Colon (tissue), 2 donors: ENCODE results near the gene TKT.

Experiments
- FAIRE-seq: peaks from 2 replicates; lab custom pipeline; 2012; peaks lifted over from hg19 to GRCh38; lab: Jason Lieb, UNC
- donor health status: control.
- donor health status: control.

TKT gene

DNA sequence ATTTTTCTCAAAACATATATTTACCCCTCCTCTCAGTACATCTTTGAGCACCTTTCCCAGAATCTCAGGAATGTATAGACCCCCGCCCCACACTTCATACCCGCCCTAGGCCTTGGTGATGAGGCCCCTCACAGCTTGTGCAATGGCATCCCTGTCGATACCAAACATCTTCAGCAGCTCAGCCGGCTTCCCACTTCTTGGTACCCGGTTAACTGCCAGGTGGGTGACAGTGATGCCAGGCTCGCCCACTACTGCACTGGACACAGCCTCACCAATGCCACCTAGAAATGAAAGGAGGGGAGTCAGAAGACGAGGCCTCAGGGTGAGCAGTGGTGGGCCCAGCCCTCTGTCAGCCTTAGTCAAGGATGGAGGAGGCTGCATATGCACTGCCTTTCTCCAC is 30.2 kb downstream of the TKT start:
- FAIRE-seq: no peak

- no peak for FAIRE-seq
These were observed 30.6 kb downstream of the TKT start for GRCh38 chr3:53225181-53225580.

- no peak for FAIRE-seq
These were observed 31.3 kb downstream of the TKT start for GRCh38 chr3:53224536-53224935.

DNA sequence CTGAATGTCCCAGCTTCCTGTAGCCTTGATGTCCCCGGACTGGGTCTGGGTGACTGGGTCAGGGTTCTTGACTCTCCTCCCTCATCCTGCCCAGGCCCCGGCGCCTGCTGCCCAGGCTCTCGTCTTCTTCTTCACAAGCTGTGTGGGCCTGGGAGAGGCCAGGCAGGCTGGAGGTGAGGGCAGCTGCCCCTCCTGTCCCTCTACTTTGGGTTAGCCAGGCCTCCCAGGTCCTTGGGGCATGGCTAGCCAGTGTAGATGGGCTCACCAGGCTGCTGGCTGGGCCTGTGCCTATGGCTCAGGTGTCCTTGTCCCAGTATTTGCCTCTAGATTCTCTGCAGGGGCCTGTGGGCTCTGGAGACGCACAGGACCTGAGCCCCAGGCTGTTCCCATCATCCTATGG is 31.8 kb downstream of the TKT start:
- no peak for FAIRE-seq

- no peak for FAIRE-seq
These were observed 32.3 kb downstream of the TKT start for GRCh38 chr3:53223541-53223966.

DNA sequence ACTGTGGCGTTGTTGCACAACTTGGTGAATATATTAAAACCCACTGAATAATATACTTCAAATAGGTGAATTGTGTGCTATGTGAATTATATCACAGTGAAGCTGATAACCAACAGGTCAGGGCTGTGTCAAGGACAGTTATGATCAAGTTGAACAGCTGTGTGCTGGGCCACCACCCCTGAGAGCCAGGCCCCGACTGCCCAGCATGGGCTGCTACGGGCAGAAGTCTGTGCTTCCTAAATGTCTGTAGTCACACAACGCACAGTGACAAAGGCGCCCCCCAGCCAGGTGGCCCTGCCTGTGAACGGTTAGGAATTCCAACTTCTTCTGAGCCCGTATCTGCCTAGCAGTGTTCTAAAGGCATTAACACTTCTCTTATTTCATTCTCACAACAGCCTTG is 32.8 kb downstream of the TKT start:
- no peak for FAIRE-seq

DNA sequence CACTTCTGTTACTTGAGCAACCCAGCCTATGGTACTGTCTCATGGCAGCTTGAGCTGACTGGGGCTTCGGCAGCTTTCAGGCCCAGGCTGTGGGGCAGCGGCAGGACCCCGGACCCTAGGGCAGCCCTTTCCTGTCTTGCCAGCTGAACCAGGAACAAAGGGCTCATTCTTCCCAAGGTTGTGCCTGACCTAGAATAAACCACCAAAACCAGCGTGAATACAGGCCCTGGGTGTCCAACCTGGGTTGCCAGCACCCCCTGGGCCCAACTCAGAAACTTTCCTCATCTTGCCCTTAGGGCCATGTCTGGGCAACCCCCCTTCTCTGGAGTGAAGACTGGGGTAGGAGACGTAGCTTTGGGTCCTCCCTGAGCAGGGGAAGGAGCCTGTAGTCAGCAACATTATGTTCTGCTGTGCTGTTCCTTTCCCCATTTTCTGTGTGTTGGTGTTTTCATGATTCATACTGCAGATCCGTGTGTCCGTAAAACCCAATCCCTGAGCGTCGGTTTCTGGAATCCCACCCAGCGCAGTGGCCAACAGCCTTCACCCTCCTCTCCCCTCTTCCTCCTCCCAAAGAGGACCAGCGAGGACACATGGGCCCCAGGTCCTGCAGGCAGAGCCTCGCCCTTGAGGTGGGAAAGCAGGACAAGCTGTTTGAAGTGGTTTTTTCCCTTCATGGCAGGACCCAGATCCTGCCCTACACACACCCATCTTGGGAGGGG is 33.5 kb downstream of the TKT start:
- no peak for FAIRE-seq

DNA sequence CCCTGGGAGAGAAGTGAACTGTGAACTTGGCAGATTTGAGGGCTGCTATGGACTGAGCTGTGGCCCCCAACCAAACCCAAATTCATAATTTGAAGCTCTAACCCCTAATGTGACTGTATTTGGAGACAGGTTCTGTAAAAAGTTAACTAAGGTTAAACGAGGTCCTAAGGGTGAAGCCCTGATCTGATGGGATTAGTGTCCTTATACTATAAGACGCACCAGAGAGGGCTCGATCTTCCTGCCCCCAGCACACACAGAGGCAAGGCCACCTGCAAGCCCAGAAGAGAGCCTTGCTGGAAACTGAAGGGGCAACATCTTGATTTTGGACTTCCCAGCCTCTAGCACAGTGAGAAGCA is 34.0 kb downstream of the TKT start:
- FAIRE-seq: no peak

GRCh38 chr3:53221345-53221744 is 34.5 kb downstream of the TKT start:
- FAIRE-seq: no peak

GRCh38 chr3:53219895-53220483 is 35.8 kb downstream of the TKT start:
- no peak for FAIRE-seq

DNA sequence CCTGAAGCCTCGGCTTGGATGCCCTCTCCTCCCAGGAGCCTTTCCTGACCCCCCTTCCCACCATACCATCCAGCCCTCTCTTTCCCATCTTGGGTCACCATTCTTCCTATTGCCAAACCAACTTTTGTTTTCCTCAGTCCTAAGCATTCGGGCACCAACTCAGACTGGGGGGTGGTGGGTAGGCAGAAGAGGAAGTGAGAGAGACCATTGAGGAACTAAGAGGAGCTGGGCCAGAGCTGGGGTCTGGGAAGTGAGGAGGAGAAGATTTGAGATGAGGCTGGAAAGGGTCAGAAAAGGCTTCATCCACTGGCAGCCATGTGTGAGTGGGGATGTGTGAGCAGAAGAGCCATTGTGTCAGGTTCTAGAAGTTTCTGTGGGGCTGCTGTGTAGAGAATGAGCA is 37.7 kb downstream of the TKT start:
- no peak for FAIRE-seq

DNA sequence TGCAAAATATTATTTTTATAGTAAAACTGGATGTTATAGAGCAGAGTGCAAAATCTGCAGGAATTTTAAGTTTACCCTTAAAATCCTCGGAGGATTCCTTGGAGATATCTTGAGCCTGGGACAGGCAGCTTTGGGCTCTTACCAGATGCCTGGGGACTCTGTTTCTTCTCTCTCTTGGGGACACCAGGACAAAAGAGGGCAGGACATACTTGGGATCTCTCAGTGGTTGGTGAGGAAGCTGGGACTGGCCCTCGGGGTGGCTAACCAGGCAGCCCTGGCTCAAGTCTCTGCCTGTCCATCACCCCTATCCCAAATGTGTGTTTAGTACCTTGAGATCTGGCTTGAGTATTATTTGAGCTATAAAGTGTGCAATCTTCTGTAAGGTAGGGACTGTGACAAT is 38.6 kb downstream of the TKT start:
- FAIRE-seq: no peak

- no peak for FAIRE-seq
These were observed 39.1 kb downstream of the TKT start for GRCh38 chr3:53216723-53217122.

- no peak for FAIRE-seq
These were observed 40.0 kb downstream of the TKT start for GRCh38 chr3:53215816-53216215.

GRCh38 chr3:53213276-53213675 is 42.5 kb downstream of the TKT start:
- no peak for FAIRE-seq

DNA sequence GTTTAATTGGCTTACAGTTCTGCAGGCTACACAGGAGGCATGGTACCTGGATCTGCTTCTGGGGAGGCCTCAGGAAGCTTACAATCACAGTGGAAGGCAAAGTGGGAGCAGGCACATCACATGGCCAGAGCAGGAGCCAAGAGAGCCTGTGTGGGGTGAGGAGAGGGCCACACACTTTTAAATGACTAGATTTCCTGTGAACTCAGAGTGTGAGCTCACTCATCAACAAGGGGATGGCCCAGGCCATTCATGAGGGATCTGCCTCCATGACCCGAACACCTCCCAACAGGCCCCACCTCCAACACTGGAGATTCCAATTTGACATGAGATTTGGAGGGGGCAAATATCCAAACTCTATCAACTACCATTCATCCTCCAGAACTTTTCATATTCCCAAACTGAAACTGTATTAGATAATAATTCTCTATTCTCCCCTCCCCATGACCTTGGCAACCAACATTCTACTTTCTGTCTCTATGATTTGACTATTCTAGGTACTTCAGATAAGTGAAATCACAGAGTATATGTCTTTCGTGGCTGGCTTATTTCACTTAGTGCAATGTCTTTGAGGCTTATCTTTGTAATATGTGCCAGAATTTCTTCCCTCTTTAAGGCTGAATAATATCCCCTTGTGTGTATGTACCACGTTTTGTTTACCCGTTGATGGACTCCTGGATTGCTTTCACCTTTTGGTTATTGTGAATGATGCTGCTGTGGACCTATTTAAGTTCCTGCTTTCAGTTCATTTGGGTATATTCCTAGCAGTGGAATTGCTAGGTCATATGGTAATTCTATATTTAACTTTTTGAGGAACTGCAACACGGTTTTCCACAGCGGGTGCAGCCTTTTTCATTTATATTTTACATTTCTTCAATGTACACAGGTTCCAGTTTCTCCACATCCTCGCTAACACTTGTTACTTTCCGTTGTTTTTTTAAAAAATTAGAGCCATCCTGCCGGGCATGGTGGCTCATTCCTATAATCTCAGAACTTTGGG is 43.8 kb downstream of the TKT start:
- FAIRE-seq: no peak

GRCh38 chr3:53202331-53203015 is 53.3 kb downstream of the TKT start:
- FAIRE-seq: no peak

GRCh38 chr3:53200501-53201498 is 55.0 kb downstream of the TKT start:
- no peak for FAIRE-seq

- FAIRE-seq: no peak
These were observed 56.0 kb downstream of the TKT start for GRCh38 chr3:53199834-53200233.

- FAIRE-seq: no peak
These were observed 56.8 kb downstream of the TKT start for GRCh38 chr3:53198996-53199395.
